Gastrocnemius medialis (tissue), 4 donors: ENCODE measurements around the gene PRPSAP2.

Experiments
- POLR2A ChIP-seq, 2 donors: fragments of 450-650 bp; IDR thresholded peaks; one replicate each; pipeline ENCODE4 v1.6.1; 2017; ENCODE audit warnings: antibody characterized with exemption in 2 of 2, mild to moderate bottlenecking in 2 of 2, moderate library complexity in 2 of 2
- TF ChIP-seq, protein P1 (sequence below), 5 experiments: fragments of 450-650 bp in 3 of 5; fragments of 200-600 bp in 2 of 5; sonication (generic) in 2 of 5; IDR thresholded peaks in 4 of 5; conservative IDR thresholded peaks in 1 of 5; 1 replicate in 4 of 5; 2 replicates in 1 of 5; pipeline ENCODE4 v1.5.1; 2016 to 2019; ENCODE audit warnings: antibody characterized with exemption in 5 of 5, mild to moderate bottlenecking in 3 of 5, moderate library complexity in 3 of 5

- TF ChIP-seq, protein P1, sequence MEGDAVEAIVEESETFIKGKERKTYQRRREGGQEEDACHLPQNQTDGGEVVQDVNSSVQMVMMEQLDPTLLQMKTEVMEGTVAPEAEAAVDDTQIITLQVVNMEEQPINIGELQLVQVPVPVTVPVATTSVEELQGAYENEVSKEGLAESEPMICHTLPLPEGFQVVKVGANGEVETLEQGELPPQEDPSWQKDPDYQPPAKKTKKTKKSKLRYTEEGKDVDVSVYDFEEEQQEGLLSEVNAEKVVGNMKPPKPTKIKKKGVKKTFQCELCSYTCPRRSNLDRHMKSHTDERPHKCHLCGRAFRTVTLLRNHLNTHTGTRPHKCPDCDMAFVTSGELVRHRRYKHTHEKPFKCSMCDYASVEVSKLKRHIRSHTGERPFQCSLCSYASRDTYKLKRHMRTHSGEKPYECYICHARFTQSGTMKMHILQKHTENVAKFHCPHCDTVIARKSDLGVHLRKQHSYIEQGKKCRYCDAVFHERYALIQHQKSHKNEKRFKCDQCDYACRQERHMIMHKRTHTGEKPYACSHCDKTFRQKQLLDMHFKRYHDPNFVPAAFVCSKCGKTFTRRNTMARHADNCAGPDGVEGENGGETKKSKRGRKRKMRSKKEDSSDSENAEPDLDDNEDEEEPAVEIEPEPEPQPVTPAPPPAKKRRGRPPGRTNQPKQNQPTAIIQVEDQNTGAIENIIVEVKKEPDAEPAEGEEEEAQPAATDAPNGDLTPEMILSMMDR (IDR thresholded peaks at IDR 0.05 in 4 of 5, conservative IDR thresholded peaks at IDR 0.05 in 1 of 5) = no peak
- no peak for TF ChIP-seq POLR2A (IDR thresholded peaks at IDR 0.05)
Measured at GRCh38 chr17:18928628-18929125, 70.7 kb downstream of the PRPSAP2 start.
